GM12801 (cell line): ENCODE measurements around the gene C4orf33.

Source experiments
- CTCF ChIP-seq: IDR thresholded peaks from one replicate; pipeline ENCODE4 v1.5.1; 2011; ENCODE audit warnings: control low read depth; ENCODE audit not compliant: insufficient read length; ENCODE audit errors: extremely low read depth

The C4orf33 gene

GRCh38 chr4:129148892-129149291 lies 52.9 kb downstream of the C4orf33 start:
- TF ChIP-seq CTCF, result no peak

GRCh38 chr4:129149906-129150305 lies 54.0 kb downstream of the C4orf33 start:
- TF ChIP-seq CTCF, result no peak

GRCh38 chr4:129152350-129152749 lies 56.4 kb downstream of the C4orf33 start:
- TF ChIP-seq CTCF, result no peak

GRCh38 chr4:129153700-129154099 lies 57.7 kb downstream of the C4orf33 start:
- TF ChIP-seq CTCF, result no peak

GRCh38 chr4:129162450-129162849 lies 66.5 kb downstream of the C4orf33 start:
- TF ChIP-seq CTCF, result no peak

GRCh38 chr4:129163427-129163826 lies 67.5 kb downstream of the C4orf33 start:
- TF ChIP-seq CTCF, result no peak

GRCh38 chr4:129164243-129164642 lies 68.3 kb downstream of the C4orf33 start:
- TF ChIP-seq CTCF, result no peak
